ENCODE results near the gene BRD4. TPM values are rescaled to one million over a fixed set of nuclear protein-coding genes. Genes with fewer than 3 reads are reported as not detected.
A peak's percentile ranks its signal among the peaks of the same experiment; 100 is the strongest.

The BRD4 gene
- total RNA-seq, 1 experiment from 2014 or later, result 189 TPM

DNA sequence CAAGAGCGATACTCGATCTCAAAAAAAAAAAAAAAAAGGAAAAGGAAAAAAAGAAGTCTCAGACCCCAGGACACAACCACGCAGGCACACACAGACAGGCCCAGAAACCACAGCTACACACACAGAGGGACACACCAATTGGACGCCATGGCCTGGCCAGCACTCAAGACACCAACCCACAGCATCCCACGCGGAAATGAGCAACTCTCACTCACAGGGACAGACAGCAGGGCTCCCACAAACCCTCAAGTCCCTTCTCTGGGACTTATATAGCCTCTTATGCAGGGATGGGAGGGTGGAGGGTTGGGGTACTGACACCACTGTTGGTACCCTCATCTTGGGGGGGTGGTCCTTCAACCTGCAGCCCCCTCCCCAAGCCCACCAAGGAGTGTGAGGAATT, 137.4 kb downstream of the BRD4 start:
- POLR2A ChIA-PET, result interaction anchor here (1.5 to 2.4 kb wide), 2 partner anchors 11 to 185 kb away, joined by 3 to 9 read pairs; partner anchors contain the start of gene AKAP8

DNA sequence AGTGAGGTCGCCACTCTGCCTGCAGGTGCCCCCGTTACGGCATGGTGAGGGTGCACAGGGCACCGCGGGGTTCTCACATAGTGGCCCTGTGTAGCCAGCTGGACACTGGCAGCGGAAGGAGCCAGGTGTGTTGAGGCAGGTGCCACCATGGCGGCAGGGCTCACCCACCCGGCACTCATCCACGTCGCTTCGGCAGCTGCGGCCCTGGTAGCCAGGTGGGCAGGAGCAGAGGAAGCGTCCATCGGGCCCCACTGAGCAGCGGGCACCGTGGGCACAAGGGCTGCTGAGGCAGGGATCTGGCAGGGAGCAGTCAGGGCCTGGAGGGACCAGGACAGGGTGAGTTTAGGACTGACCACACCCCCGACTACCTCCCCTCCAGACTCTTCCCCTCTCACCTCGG, 140.4 kb downstream of the BRD4 start:
- no peak overlapping the region for H3K27ac Mint-ChIP-seq (ENCODE audit: low read depth, unreplicated experiment)
- TF ChIP-seq, protein P1, sequence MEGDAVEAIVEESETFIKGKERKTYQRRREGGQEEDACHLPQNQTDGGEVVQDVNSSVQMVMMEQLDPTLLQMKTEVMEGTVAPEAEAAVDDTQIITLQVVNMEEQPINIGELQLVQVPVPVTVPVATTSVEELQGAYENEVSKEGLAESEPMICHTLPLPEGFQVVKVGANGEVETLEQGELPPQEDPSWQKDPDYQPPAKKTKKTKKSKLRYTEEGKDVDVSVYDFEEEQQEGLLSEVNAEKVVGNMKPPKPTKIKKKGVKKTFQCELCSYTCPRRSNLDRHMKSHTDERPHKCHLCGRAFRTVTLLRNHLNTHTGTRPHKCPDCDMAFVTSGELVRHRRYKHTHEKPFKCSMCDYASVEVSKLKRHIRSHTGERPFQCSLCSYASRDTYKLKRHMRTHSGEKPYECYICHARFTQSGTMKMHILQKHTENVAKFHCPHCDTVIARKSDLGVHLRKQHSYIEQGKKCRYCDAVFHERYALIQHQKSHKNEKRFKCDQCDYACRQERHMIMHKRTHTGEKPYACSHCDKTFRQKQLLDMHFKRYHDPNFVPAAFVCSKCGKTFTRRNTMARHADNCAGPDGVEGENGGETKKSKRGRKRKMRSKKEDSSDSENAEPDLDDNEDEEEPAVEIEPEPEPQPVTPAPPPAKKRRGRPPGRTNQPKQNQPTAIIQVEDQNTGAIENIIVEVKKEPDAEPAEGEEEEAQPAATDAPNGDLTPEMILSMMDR (IDR thresholded peaks at IDR 0.05; ENCODE audit: unreplicated experiment), result no peak
- H3K27me3 Mint-ChIP-seq (ENCODE audit: insufficient read depth, unreplicated experiment), result no peaks in the 10 kb centered on the region
- peaks cover 4% of the 10 kb centered on the region for H3K4me1 Mint-ChIP-seq (ENCODE audit: insufficient read depth, unreplicated experiment)
- ChIA-PET POLR2A (no interaction called here), CTCF (no interaction called here)
- H3K9me3 Mint-ChIP-seq (ENCODE audit: unreplicated experiment), result no peaks in the 10 kb centered on the region
- H3K4me3 Mint-ChIP-seq (ENCODE audit: unreplicated experiment), result no peak overlapping the region
- no peak for DNase-seq (ENCODE audit: unreplicated experiment)
- BruUV-seq (replicated peaks), result no TSS peak
- no peaks in the 10 kb centered on the region for H3K36me3 Mint-ChIP-seq (ENCODE audit: insufficient read depth, unreplicated experiment)
- intact Hi-C loops (cut with micrococcal nuclease), result no loop called here

More for the DNA sequence above, 137.4 kb downstream of the BRD4 start:
- TF ChIP-seq, protein P1 (IDR thresholded peaks at IDR 0.05; ENCODE audit: unreplicated experiment), result no peak
- no peaks in the 10 kb centered on the region for H3K9me3 Mint-ChIP-seq (ENCODE audit: unreplicated experiment)
- peaks cover 18% of the 10 kb centered on the region for H3K4me1 Mint-ChIP-seq (ENCODE audit: insufficient read depth, unreplicated experiment)
- CTCF ChIA-PET, result interaction anchor here (1.0 to 1.5 kb wide), 2 partner anchors 54 to 224 kb away, joined by 4 read pairs; partner anchors contain the start of gene AKAP8L
- BruUV-seq (replicated peaks), result no TSS peak
- no peaks in the 10 kb centered on the region for H3K36me3 Mint-ChIP-seq (ENCODE audit: insufficient read depth, unreplicated experiment)
- peaks cover 23% of the 10 kb centered on the region for H3K27me3 Mint-ChIP-seq (ENCODE audit: insufficient read depth, unreplicated experiment)
- intact Hi-C loops (cut with micrococcal nuclease), result no loop called here
- H3K27ac Mint-ChIP-seq (ENCODE audit: low read depth, unreplicated experiment), result no peak overlapping the region
- H3K4me3 Mint-ChIP-seq (ENCODE audit: unreplicated experiment), result peak overlapping the region; percentile 35
- no peak for DNase-seq (ENCODE audit: unreplicated experiment)

DNA sequence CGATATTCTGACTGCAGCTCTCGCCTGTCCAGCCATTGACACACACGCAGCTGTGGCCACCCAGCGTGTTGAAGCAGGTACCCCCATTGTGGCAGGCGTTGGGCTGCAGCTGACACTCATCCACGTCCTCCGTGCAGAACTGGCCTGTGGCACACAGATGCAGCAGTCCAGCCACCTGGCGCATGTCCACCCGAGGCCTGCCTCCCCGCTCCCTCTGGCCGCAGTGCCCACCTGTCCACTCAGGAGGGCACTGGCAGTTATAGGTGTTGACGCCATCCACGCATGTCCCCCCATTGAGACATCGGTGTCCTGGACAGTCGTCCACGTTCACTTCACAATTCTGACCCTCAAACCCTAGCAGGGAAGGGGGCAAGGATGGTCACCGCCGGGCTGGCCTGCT, 140.8 kb downstream of the BRD4 start:
- TF ChIP-seq, protein P1 (IDR thresholded peaks at IDR 0.05; ENCODE audit: unreplicated experiment), result no peak
- no TSS peak for BruUV-seq (replicated peaks)
- no peaks in the 10 kb centered on the region for H3K9me3 Mint-ChIP-seq (ENCODE audit: unreplicated experiment)
- H3K27me3 Mint-ChIP-seq (ENCODE audit: insufficient read depth, unreplicated experiment), result no peaks in the 10 kb centered on the region
- intact Hi-C loops (cut with micrococcal nuclease), result no loop called here
- no peak overlapping the region for H3K4me3 Mint-ChIP-seq (ENCODE audit: unreplicated experiment)
- ChIA-PET CTCF (interaction anchor here (0.9 kb wide), 1 partner anchor 42 kb away, joined by 3 read pairs; no protein-coding TSS in a partner anchor), POLR2A (no interaction called here)
- H3K36me3 Mint-ChIP-seq (ENCODE audit: insufficient read depth, unreplicated experiment), result no peaks in the 10 kb centered on the region
- H3K27ac Mint-ChIP-seq (ENCODE audit: low read depth, unreplicated experiment), result no peak overlapping the region
- H3K4me1 Mint-ChIP-seq (ENCODE audit: insufficient read depth, unreplicated experiment), result peaks cover 4% of the 10 kb centered on the region
- DNase-seq (ENCODE audit: unreplicated experiment), result no peak

DNA sequence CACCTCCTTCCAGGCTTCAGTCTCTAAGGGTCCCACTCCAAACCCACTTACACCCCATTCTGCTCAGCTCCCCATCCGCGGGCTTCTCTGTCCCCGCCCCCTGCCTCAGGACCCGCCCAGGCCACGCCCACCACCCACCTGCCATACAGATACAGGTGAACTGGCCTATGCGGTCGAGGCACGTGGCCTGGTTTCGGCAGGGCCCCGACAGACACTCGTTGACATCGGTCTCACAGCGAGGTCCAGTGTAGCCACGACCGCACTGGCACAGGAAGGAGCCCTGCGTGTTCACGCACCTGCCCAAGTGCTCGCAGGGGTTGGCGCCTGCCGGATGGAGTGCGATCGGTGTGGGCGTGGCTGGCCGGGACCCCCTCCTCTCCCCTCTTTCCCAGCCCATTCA, 143.5 kb downstream of the BRD4 start:
- Mint-ChIP-seq H3K4me3 (ENCODE audit: unreplicated experiment) (no peak overlapping the region), H3K9me3 (ENCODE audit: unreplicated experiment) (no peaks in the 10 kb centered on the region), H3K4me1 (ENCODE audit: insufficient read depth, unreplicated experiment) (no peaks in the 10 kb centered on the region), H3K27me3 (ENCODE audit: insufficient read depth, unreplicated experiment) (no peaks in the 10 kb centered on the region), H3K36me3 (ENCODE audit: insufficient read depth, unreplicated experiment) (no peaks in the 10 kb centered on the region), H3K27ac (ENCODE audit: low read depth, unreplicated experiment) (no peak overlapping the region)
- TF ChIP-seq, protein P1 (IDR thresholded peaks at IDR 0.05; ENCODE audit: unreplicated experiment), result no peak
- no TSS peak for BruUV-seq (replicated peaks)
- ChIA-PET CTCF (interaction anchor here (1.9 kb wide), 1 partner anchor 12 kb away, joined by 6 read pairs; no protein-coding TSS in a partner anchor), POLR2A (interaction anchor here (0.6 kb wide), 1 partner anchor 147 kb away, joined by 3 read pairs; no protein-coding TSS in a partner anchor)
- no peak for DNase-seq (ENCODE audit: unreplicated experiment)
- intact Hi-C loops (cut with micrococcal nuclease), result no loop called here
